Upper lobe of left lung (tissue), 6 donors: ENCODE results near the gene LGI2. TPM values are rescaled to one million over a fixed set of nuclear protein-coding genes. Genes with fewer than 3 reads are reported as not detected.

ENCODE experiments used
- ATAC-seq, 2 donors: fragments of 200-7000 bp; cut with Tn5 transposase; one replicate each; pipeline ENCODE4 v1.9.1; 2022; ENCODE audit warnings: mild to moderate bottlenecking in 2 of 2, moderate library complexity in 2 of 2; ENCODE audit not compliant: low FRiP score in 2 of 2
- DNase-seq, 2 donors: peaks; one replicate each; pipeline ENCODE4 v3.0.0-alpha.2; 2019 to 2020
- H3K27ac ChIP-seq, 4 donors: fragments of 200-600 bp; sonication (generic); one replicate each; pipeline ENCODE4 v1.5.1; 2016 to 2019
- H3K27me3 ChIP-seq, 4 donors: fragments of 200-600 bp; sonication (generic); one replicate each; pipeline ENCODE4 v1.5.1; 2017 to 2019
- H3K36me3 ChIP-seq, 4 donors: fragments of 200-600 bp; sonication (generic); one replicate each; pipeline ENCODE4 v1.5.1; 2016 to 2019
- H3K4me1 ChIP-seq, 4 donors: fragments of 200-600 bp; sonication (generic); one replicate each; pipeline ENCODE4 v1.5.1; 2018 to 2019
- H3K4me3 ChIP-seq, 4 donors: fragments of 200-600 bp; sonication (generic); one replicate each; pipeline ENCODE4 v1.5.1; 2017 to 2019; ENCODE audit warnings: mild to moderate bottlenecking in 2 of 4, moderate library complexity in 1 of 4
- H3K9me3 ChIP-seq, 4 donors: fragments of 200-600 bp; sonication (generic); one replicate each; pipeline ENCODE4 v1.5.1; 2018 to 2019
- EP300 ChIP-seq, 4 donors: sonication (generic); formaldehyde crosslinking; IDR thresholded peaks; one replicate each; pipeline ENCODE4 v1.5.1; 2017; ENCODE audit warnings: antibody characterized with exemption in 4 of 4, control low read depth in 2 of 4
- POLR2A ChIP-seq, 4 donors: fragments of 450-650 bp; IDR thresholded peaks; one replicate each; pipeline ENCODE4 v1.5.1; 2016 to 2017; ENCODE audit warnings: antibody characterized with exemption in 4 of 4, mild to moderate bottlenecking in 2 of 4
- POLR2AphosphoS5 ChIP-seq, 2 donors: sonication (generic); formaldehyde crosslinking; IDR thresholded peaks; one replicate each; pipeline ENCODE4 v1.5.1; 2017; ENCODE audit warnings: antibody characterized with exemption in 2 of 2
- WGBS, 2 donors: methylation state at CpG; one replicate each; pipeline ENCODE4 v1.1.5; 2017 to 2018; 5-methylcytosine and 5-hydroxymethylcytosine counted together
- total RNA-seq, 6 donors: library from RNA; depleted of rRNA in 4 of 6; stranded (reverse); fragments of >200 nt in 4 of 6; gene quantifications; one replicate each; pipeline versions ENCODE4 v1.1.0 to v1.2.1, GENCODE V29; 2016 to 2021
- TF ChIP-seq, protein P1 (sequence below), 6 experiments: fragments of 450-650 bp in 4 of 6; fragments of 200-600 bp in 2 of 6; sonication (generic) in 2 of 6; IDR thresholded peaks; one replicate each; pipeline ENCODE4 v1.5.1; 2016 to 2019; ENCODE audit warnings: antibody characterized with exemption in 6 of 6
- donor health status: DM: no; HTN: no; CAD: no; lungs with moderate emphysema.
- donor health status: DM: no; HTN: yes; CAD: no; lungs with severe emphysema.

The LGI2 gene
- total RNA-seq, 6 donors from 2014 or later = 0.44 to 1.3 (median 0.80) TPM; not detected in 1

DNA sequence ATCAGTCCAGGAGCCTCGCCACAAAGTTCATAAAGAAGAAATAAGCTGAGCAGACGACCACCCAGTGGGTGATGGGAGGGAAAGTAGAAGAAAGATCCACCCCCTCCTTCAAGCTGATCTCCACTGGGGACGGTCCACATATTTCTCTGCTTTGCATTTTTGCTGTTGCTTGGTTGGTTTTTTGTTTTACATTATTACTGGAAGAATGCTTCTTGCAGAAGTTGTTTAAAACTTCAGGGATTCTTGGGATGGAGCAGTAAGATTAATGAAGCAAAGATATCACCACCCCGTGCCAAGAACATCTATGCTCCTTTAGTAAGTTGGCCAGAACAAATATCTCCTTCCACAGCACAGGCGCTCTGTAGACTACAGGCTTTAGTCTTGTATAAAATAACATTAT lies 30.1 kb downstream of the LGI2 start:
- H3K4me3 ChIP-seq = no peak overlapping the region
- no peak for DNase-seq
- TF ChIP-seq EP300 (IDR thresholded peaks at IDR 0.05) (no peak), POLR2AphosphoS5 (IDR thresholded peaks at IDR 0.05) (no peak), POLR2A (IDR thresholded peaks at IDR 0.05) (no peak)
- TF ChIP-seq, protein P1, sequence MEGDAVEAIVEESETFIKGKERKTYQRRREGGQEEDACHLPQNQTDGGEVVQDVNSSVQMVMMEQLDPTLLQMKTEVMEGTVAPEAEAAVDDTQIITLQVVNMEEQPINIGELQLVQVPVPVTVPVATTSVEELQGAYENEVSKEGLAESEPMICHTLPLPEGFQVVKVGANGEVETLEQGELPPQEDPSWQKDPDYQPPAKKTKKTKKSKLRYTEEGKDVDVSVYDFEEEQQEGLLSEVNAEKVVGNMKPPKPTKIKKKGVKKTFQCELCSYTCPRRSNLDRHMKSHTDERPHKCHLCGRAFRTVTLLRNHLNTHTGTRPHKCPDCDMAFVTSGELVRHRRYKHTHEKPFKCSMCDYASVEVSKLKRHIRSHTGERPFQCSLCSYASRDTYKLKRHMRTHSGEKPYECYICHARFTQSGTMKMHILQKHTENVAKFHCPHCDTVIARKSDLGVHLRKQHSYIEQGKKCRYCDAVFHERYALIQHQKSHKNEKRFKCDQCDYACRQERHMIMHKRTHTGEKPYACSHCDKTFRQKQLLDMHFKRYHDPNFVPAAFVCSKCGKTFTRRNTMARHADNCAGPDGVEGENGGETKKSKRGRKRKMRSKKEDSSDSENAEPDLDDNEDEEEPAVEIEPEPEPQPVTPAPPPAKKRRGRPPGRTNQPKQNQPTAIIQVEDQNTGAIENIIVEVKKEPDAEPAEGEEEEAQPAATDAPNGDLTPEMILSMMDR (IDR thresholded peaks at IDR 0.05) = no peak
- ATAC-seq = no peak
- H3K27me3 ChIP-seq = no peaks in the 10 kb centered on the region
- 81 to 89% methylated on average over 5 of the region's 5 CpGs for WGBS, 2 donors
- peaks cover 0 to 10% (median 6%) of the 10 kb centered on the region in 4 donors for H3K4me1 ChIP-seq
- no peaks in the 10 kb centered on the region for H3K9me3 ChIP-seq
- H3K36me3 ChIP-seq = no peaks in the 10 kb centered on the region
- no peak overlapping the region for H3K27ac ChIP-seq

DNA sequence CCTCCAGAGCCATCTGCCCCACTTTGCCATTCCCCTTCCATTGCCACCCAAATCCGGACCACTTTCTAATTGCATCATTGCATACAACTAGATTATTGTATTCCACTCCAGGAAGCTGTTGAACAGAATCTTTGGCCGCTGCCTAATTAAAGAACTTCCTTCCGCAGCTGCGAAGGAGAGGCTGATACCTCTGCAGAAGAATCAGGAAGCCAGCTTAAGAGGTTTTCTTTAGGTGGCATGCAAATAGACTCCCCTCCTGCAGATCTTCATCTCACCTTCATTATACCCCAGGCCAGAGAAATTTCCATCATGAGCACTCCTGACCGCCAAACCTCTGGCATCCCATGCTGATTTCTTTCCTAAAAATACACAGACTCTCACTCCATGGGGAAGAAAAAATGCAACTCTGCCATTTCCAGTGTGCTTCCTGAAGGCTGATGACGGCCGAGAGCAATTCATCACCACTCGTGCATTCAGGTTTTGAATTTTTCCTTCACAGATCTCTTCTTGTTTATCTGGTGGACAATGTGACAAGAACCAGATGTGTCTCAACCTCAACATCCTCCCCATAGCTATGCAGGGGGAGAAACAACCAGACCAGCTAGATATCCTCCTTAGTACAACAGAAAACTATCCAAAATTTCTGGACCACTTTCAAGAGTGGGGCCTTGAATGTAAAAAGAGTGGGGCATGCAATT lies 31.2 kb downstream of the LGI2 start:
- TF ChIP-seq, protein P1 (IDR thresholded peaks at IDR 0.05) = no peak
- TF ChIP-seq POLR2AphosphoS5 (IDR thresholded peaks at IDR 0.05) (no peak), POLR2A (IDR thresholded peaks at IDR 0.05) (no peak), EP300 (IDR thresholded peaks at IDR 0.05) (no peak)
- H3K9me3 ChIP-seq = no peaks in the 10 kb centered on the region
- peaks cover 0 to 10% (median 6%) of the 10 kb centered on the region in 4 donors for H3K4me1 ChIP-seq
- H3K4me3 ChIP-seq = no peak overlapping the region
- ATAC-seq = no peak
- H3K36me3 ChIP-seq = no peaks in the 10 kb centered on the region
- H3K27ac ChIP-seq = no peak overlapping the region
- H3K27me3 ChIP-seq = no peaks in the 10 kb centered on the region
- WGBS, 2 donors = 18% methylated on average over 8 of the region's 8 CpGs
- DNase-seq = no peak

DNA sequence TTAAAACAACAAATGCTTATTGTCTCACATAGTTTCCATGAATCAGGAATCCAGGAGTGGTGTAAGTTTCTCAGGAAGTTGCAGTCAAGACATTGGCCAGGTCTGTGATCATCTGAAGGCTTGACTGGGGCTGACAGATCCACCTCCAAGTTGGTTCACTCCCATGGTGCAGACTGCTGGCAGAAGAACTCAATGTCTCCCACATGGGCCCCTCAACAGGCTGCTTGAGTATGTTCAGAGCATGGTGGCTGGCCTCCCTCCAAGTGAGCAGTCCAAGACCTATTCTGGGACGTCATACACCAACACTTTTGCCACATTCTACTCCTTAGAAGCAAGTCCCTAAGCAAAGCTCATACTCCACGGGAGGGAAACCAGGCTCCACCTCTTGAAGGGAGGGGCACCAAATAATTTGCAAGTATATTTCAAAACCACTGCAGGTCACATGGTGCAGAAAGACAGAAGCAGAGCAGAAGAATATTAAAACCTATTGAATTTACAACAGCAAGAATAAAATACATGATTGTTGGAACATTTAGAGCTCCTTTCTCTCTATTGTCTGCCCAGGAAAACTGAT lies 35.3 kb downstream of the LGI2 start:
- no peak overlapping the region for H3K4me3 ChIP-seq
- DNase-seq (no peak), ATAC-seq (no peak)
- no peak overlapping the region for H3K27ac ChIP-seq
- H3K27me3 ChIP-seq = no peaks in the 10 kb centered on the region
- TF ChIP-seq POLR2A (IDR thresholded peaks at IDR 0.05) (no peak), EP300 (IDR thresholded peaks at IDR 0.05) (no peak), POLR2AphosphoS5 (IDR thresholded peaks at IDR 0.05) (no peak)
- TF ChIP-seq, protein P1 (IDR thresholded peaks at IDR 0.05) = no peak
- peaks cover 0 to 6% (median 2%) of the 10 kb centered on the region in 4 donors for H3K4me1 ChIP-seq
- 58 to 66% methylated on average over 2 of the region's 2 CpGs for WGBS, 2 donors
- H3K9me3 ChIP-seq = no peaks in the 10 kb centered on the region
- H3K36me3 ChIP-seq = no peaks in the 10 kb centered on the region

DNA sequence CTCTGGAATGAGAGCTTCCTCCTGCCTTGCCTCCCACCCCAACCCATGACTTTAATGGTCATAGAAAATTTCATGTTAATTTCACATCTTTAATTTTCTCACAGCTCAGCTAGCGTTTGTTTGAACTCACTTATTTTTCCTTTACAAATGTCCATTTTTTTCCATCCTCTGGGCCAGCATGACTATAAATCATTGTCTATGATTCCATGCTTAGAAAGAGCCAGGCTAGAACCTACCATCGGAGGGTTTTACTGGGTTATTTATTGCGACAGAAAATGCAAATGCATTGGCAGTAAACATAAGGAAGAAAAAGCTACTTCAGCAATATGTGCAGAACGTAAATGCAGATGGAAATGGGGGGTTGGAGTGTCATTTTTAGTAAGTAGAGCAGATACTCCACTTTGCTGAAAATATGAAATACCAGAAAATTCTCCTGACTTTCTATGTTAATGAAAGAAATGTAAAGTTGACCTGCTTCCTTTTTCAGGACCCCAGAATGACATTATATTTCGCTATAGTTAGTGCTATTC lies 37.1 kb downstream of the LGI2 start:
- Histone ChIP-seq H3K36me3 (no peaks in the 10 kb centered on the region), H3K4me1 (no peaks in the 10 kb centered on the region), H3K4me3 (no peak overlapping the region), H3K27me3 (no peaks in the 10 kb centered on the region), H3K27ac (no peak overlapping the region), H3K9me3 (no peaks in the 10 kb centered on the region)
- WGBS, 2 donors = 72 to 77% methylated on average over 5 of the region's 5 CpGs
- DNase-seq (no peak), ATAC-seq (no peak)
- no peak for TF ChIP-seq EP300 (IDR thresholded peaks at IDR 0.05)
- TF ChIP-seq, protein P1 (IDR thresholded peaks at IDR 0.05) = no peak
- TF ChIP-seq POLR2AphosphoS5 (IDR thresholded peaks at IDR 0.05) = no peak
- no peak for TF ChIP-seq POLR2A (IDR thresholded peaks at IDR 0.05)
